Superior temporal gyrus (tissue), 1 donor: Measurements from ENCODE around the gene MFSD11.
A peak's percentile ranks its signal among the peaks of the same experiment; 100 is the strongest.
"Not testable (repeated sequence)": the region's sequence is repeated elsewhere in the genome, so short reads cannot be mapped to it uniquely, and the experiment has no call there.

Source experiments
- DNase-seq: peaks from one replicate; pipeline ENCODE4 v3.0.0-alpha.2; 2016; ENCODE audit errors: extremely low spot score

MFSD11 gene

GRCh38 chr17:76737676-76738467 is at the start of gene MFSD11:
MFSD11 (plus strand) TSS chr17:76738119; CDS start chr17:76738353, 234 bp downstream.
- DNase-seq, result peak; percentile 88

GRCh38 chr17:76688165-76688622 is 49.7 kb upstream of the MFSD11 start:
- no peak for DNase-seq

- no peak for DNase-seq
Measured at GRCh38 chr17:76689859-76690258, 48.1 kb upstream of the MFSD11 start.

GRCh38 chr17:76690596-76691280 is 47.2 kb upstream of the MFSD11 start:
- DNase-seq, result no peak

GRCh38 chr17:76691379-76692191 is 46.3 kb upstream of the MFSD11 start:
- DNase-seq, result no peak

- DNase-seq, result no peak
Measured at GRCh38 chr17:76695059-76695831, 42.7 kb upstream of the MFSD11 start.

GRCh38 chr17:76696763-76697701 is 40.9 kb upstream of the MFSD11 start:
- no peak for DNase-seq

- DNase-seq, result no peak
Measured at GRCh38 chr17:76697702-76698465, 40.0 kb upstream of the MFSD11 start.

GRCh38 chr17:76698466-76698977 is 39.4 kb upstream of the MFSD11 start:
- not testable (repeated sequence) for DNase-seq

GRCh38 chr17:76700270-76700616 is 37.7 kb upstream of the MFSD11 start:
- no peak for DNase-seq

- DNase-seq, result no peak
Measured at GRCh38 chr17:76700617-76701470, 37.1 kb upstream of the MFSD11 start.

- no peak for DNase-seq
Measured at GRCh38 chr17:76701471-76701967, 36.4 kb upstream of the MFSD11 start.

- DNase-seq, result no peak
Measured at GRCh38 chr17:76702076-76702475, 35.8 kb upstream of the MFSD11 start.

- DNase-seq, result no peak
Measured at GRCh38 chr17:76702941-76703637, 34.8 kb upstream of the MFSD11 start.

- no peak for DNase-seq
Measured at GRCh38 chr17:76704805-76705204, 33.1 kb upstream of the MFSD11 start.

- DNase-seq, result no peak
Measured at GRCh38 chr17:76706817-76707216, 31.1 kb upstream of the MFSD11 start.

GRCh38 chr17:76707985-76708807 is 29.7 kb upstream of the MFSD11 start:
- DNase-seq, result peak; percentile 79
